GF-D8 (cell line): ENCODE results near the gene DNAJC7.
"Not testable (repeated sequence)": the region's sequence is repeated elsewhere in the genome, so short reads cannot be mapped to it uniquely, and the experiment has no call there.

Experiments
- DNase-seq: peaks from one replicate; lab custom pipeline; 2025; lab: John Stamatoyannopoulos, UW

The DNAJC7 gene

GRCh38 chr17:41948762-41949460 lies 68.3 kb downstream of the DNAJC7 start:
- DNase-seq: no peak

GRCh38 chr17:41944943-41945342 lies 72.3 kb downstream of the DNAJC7 start:
- no peak for DNase-seq

- no peak for DNase-seq
Observed at GRCh38 chr17:41943492-41943891, 73.7 kb downstream of the DNAJC7 start.

- no peak for DNase-seq
Observed at GRCh38 chr17:41942626-41943373, 74.4 kb downstream of the DNAJC7 start.

GRCh38 chr17:41941168-41941567 lies 76.1 kb downstream of the DNAJC7 start:
- DNase-seq: no peak

- DNase-seq: no peak
Observed at GRCh38 chr17:41939693-41940090, 77.5 kb downstream of the DNAJC7 start.

- no peak for DNase-seq
Observed at GRCh38 chr17:41939044-41939692, 78.1 kb downstream of the DNAJC7 start.

- DNase-seq: no peak
Observed at GRCh38 chr17:41937970-41938954, 79.0 kb downstream of the DNAJC7 start.

GRCh38 chr17:41935641-41936040 lies 81.6 kb downstream of the DNAJC7 start:
- no peak for DNase-seq

- peak; percentile 50 for DNase-seq
Observed at GRCh38 chr17:41932816-41933389, 84.3 kb downstream of the DNAJC7 start.

GRCh38 chr17:41931715-41932114 lies 85.5 kb downstream of the DNAJC7 start:
- DNase-seq: not testable (repeated sequence)

GRCh38 chr17:41930833-41931156 lies 86.4 kb downstream of the DNAJC7 start:
- DNase-seq: not testable (repeated sequence)

GRCh38 chr17:41930009-41930832 lies 87.0 kb downstream of the DNAJC7 start, which contains the start of gene ODAD4:
TSS of gene ODAD4 (plus strand) at chr17:41930617. CDS start at chr17:41930724, 107 bp downstream.
- DNase-seq: peak; percentile 82

- DNase-seq: no peak
Observed at GRCh38 chr17:41928693-41929251, 88.5 kb downstream of the DNAJC7 start.
